Stomach (tissue), 4 donors: ENCODE results near the gene DYRK1B.

Experiments used
- POLR2AphosphoS5 ChIP-seq, 3 donors: sonication (generic); formaldehyde crosslinking; IDR thresholded peaks; one replicate each; pipeline ENCODE4 v1.6.1; 2016; ENCODE audit warnings: antibody characterized with exemption in 3 of 3
- TF ChIP-seq, protein P1 (sequence below), 7 experiments: fragments of 450-650 bp in 4 of 7; fragments of 200-600 bp in 3 of 7; sonication (generic) in 3 of 7; IDR thresholded peaks; one replicate each; pipeline ENCODE4 v1.5.1; 2016 to 2019; ENCODE audit warnings: antibody characterized with exemption in 7 of 7, control low read depth in 2 of 7, mild to moderate bottlenecking in 1 of 7

DNA sequence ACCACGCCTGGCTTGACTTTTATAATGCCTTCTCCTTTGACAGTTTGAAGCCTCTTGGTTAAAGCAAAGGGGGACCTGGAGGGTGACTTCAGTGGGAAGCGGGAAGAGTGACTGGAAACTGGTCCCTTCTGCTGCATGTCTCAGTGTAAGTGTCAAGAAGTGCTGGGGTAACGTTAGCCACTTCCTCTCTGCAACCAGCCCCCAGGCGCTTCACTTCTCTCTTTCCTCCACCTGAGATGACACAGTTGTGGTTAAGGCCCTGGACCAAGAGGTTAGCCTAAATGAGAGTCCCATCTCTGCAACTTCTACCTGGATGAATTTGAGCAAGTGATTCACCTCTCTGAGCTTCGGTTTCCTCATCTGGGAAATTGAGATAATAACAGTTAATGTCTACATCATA lies 39.0 kb downstream of the DYRK1B start:
- TF ChIP-seq POLR2AphosphoS5 (IDR thresholded peaks at IDR 0.05), result no peak
- TF ChIP-seq, protein P1, sequence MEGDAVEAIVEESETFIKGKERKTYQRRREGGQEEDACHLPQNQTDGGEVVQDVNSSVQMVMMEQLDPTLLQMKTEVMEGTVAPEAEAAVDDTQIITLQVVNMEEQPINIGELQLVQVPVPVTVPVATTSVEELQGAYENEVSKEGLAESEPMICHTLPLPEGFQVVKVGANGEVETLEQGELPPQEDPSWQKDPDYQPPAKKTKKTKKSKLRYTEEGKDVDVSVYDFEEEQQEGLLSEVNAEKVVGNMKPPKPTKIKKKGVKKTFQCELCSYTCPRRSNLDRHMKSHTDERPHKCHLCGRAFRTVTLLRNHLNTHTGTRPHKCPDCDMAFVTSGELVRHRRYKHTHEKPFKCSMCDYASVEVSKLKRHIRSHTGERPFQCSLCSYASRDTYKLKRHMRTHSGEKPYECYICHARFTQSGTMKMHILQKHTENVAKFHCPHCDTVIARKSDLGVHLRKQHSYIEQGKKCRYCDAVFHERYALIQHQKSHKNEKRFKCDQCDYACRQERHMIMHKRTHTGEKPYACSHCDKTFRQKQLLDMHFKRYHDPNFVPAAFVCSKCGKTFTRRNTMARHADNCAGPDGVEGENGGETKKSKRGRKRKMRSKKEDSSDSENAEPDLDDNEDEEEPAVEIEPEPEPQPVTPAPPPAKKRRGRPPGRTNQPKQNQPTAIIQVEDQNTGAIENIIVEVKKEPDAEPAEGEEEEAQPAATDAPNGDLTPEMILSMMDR (IDR thresholded peaks at IDR 0.05), result no peak
